ENCODE results near the gene INPP4A.

INPP4A gene

GRCh38 chr2:98484121-98484557 lies 39.5 kb downstream of the INPP4A start:
- peaks cover 45% of the 10 kb centered on the region for H4K20me1 ChIP-seq (ENCODE audit: insufficient read depth, low read length)

GRCh38 chr2:98484652-98485452 lies 40.2 kb downstream of the INPP4A start:
- no peak overlapping the region for H3K9ac ChIP-seq (ENCODE audit: low read length)
- H3K4me1 ChIP-seq (ENCODE audit: low read length) = peaks cover 47% of the 10 kb centered on the region
- H3K27ac ChIP-seq (ENCODE audit: low read length) = no peak overlapping the region
- 0 out of 2 replicates have a peak overlapping the region, but pooled peaks have one; percentile 18 for H3K4me2 ChIP-seq (ENCODE audit: low read length)
- no peaks in the 10 kb centered on the region; the same call in 1 of the 2 replicates for H3K27me3 ChIP-seq (ENCODE audit: low read depth, low read length)
- no peaks in the 10 kb centered on the region for H3K9me3 ChIP-seq (ENCODE audit: insufficient read depth, low read length)
- H3K36me3 ChIP-seq (replicated peaks; ENCODE audit: low read depth, low read length) = no peaks in the 10 kb centered on the region
- H3K79me2 ChIP-seq (ENCODE audit: low read length) = peaks cover 32% of the 10 kb centered on the region
- H2AFZ ChIP-seq (ENCODE audit: low read depth, low read length) = no peak overlapping the region
- TF ChIP-seq, protein P1, sequence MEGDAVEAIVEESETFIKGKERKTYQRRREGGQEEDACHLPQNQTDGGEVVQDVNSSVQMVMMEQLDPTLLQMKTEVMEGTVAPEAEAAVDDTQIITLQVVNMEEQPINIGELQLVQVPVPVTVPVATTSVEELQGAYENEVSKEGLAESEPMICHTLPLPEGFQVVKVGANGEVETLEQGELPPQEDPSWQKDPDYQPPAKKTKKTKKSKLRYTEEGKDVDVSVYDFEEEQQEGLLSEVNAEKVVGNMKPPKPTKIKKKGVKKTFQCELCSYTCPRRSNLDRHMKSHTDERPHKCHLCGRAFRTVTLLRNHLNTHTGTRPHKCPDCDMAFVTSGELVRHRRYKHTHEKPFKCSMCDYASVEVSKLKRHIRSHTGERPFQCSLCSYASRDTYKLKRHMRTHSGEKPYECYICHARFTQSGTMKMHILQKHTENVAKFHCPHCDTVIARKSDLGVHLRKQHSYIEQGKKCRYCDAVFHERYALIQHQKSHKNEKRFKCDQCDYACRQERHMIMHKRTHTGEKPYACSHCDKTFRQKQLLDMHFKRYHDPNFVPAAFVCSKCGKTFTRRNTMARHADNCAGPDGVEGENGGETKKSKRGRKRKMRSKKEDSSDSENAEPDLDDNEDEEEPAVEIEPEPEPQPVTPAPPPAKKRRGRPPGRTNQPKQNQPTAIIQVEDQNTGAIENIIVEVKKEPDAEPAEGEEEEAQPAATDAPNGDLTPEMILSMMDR (IDR thresholded peaks at IDR 0.05; ENCODE audit: low read depth, low read length) = no peak
- no peak for TF ChIP-seq EZH2phosphoT487 (IDR thresholded peaks at IDR 0.05; ENCODE audit: low read depth)
- peaks cover 37% of the 10 kb centered on the region; the same call in 1 of the 2 replicates for H4K20me1 ChIP-seq (ENCODE audit: insufficient read depth, low read length)
- H3K4me3 ChIP-seq (ENCODE audit: low read length) = no peak overlapping the region

More at GRCh38 chr2:98484121-98484557, 39.5 kb downstream of the INPP4A start:
- H3K27me3 ChIP-seq (ENCODE audit: low read depth, low read length) = peaks cover 4% of the 10 kb centered on the region
- no peak for TF ChIP-seq EZH2phosphoT487 (IDR thresholded peaks at IDR 0.05; ENCODE audit: low read depth)
- TF ChIP-seq, protein P1 (IDR thresholded peaks at IDR 0.05; ENCODE audit: low read depth, low read length) = no peak
- H2AFZ ChIP-seq (ENCODE audit: low read depth, low read length) = no peak overlapping the region
- peaks cover 54% of the 10 kb centered on the region for H3K4me1 ChIP-seq (ENCODE audit: low read length)
- H3K36me3 ChIP-seq (replicated peaks; ENCODE audit: low read depth, low read length) = no peaks in the 10 kb centered on the region
- H3K4me3 ChIP-seq (ENCODE audit: low read length) = no peak overlapping the region
- no peaks in the 10 kb centered on the region for H3K9me3 ChIP-seq (ENCODE audit: insufficient read depth, low read length)
- H3K4me2 ChIP-seq (ENCODE audit: low read length) = no peak overlapping the region
- H3K79me2 ChIP-seq (ENCODE audit: low read length) = peaks cover 32% of the 10 kb centered on the region
- no peak overlapping the region for H3K9ac ChIP-seq (ENCODE audit: low read length)
- H3K27ac ChIP-seq (ENCODE audit: low read length) = no peak overlapping the region

DNA sequence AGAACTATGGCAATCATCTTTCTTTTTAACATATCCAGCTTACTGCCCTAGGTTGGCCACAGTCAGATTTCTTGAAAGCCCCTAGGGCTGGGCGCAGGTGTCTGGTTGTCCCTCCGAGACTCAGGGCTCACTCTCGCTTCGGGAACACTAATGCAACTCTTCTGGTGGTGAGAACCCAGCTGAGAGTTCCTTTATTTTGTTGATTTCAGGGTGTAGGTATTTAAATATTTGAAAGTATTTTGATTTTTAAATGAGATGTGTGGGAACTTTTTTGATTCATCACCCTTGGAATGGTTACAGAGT lies 40.7 kb downstream of the INPP4A start:
- Histone ChIP-seq H3K36me3 (replicated peaks; ENCODE audit: low read depth, low read length) (no peaks in the 10 kb centered on the region), H3K4me2 (ENCODE audit: low read length) (0 out of 2 replicates have a peak overlapping the region, but pooled peaks have one; percentile 18), H3K4me1 (ENCODE audit: low read length) (peaks cover 44% of the 10 kb centered on the region), H2AFZ (ENCODE audit: low read depth, low read length) (no peak overlapping the region), H3K27ac (ENCODE audit: low read length) (no peak overlapping the region), H3K9ac (ENCODE audit: low read length) (no peak overlapping the region), H4K20me1 (ENCODE audit: insufficient read depth, low read length) (peaks cover 32% of the 10 kb centered on the region; the same call in 1 of the 2 replicates), H3K79me2 (ENCODE audit: low read length) (peaks cover 32% of the 10 kb centered on the region), H3K27me3 (ENCODE audit: low read depth, low read length) (no peaks in the 10 kb centered on the region; the same call in 1 of the 2 replicates), H3K9me3 (ENCODE audit: insufficient read depth, low read length) (no peaks in the 10 kb centered on the region), H3K4me3 (ENCODE audit: low read length) (no peak overlapping the region)
- no peak for TF ChIP-seq EZH2phosphoT487 (IDR thresholded peaks at IDR 0.05; ENCODE audit: low read depth)
- TF ChIP-seq, protein P1 (IDR thresholded peaks at IDR 0.05; ENCODE audit: low read depth, low read length) = no peak

- H2AFZ ChIP-seq (ENCODE audit: low read depth, low read length) = no peak overlapping the region
- no peaks in the 10 kb centered on the region for H3K9me3 ChIP-seq (ENCODE audit: insufficient read depth, low read length)
- no peaks in the 10 kb centered on the region for H3K36me3 ChIP-seq (replicated peaks; ENCODE audit: low read depth, low read length)
- H3K9ac ChIP-seq (ENCODE audit: low read length) = no peak overlapping the region
- no peak for TF ChIP-seq EZH2phosphoT487 (IDR thresholded peaks at IDR 0.05; ENCODE audit: low read depth)
- TF ChIP-seq, protein P1 (IDR thresholded peaks at IDR 0.05; ENCODE audit: low read depth, low read length) = no peak
- H3K79me2 ChIP-seq (ENCODE audit: low read length) = peaks cover 32% of the 10 kb centered on the region
- H4K20me1 ChIP-seq (ENCODE audit: insufficient read depth, low read length) = peaks cover 22% of the 10 kb centered on the region; the same call in 1 of the 2 replicates
- peaks cover 44% of the 10 kb centered on the region for H3K4me1 ChIP-seq (ENCODE audit: low read length)
- no peak overlapping the region for H3K4me3 ChIP-seq (ENCODE audit: low read length)
- no peaks in the 10 kb centered on the region; the same call in 1 of the 2 replicates for H3K27me3 ChIP-seq (ENCODE audit: low read depth, low read length)
- H3K27ac ChIP-seq (ENCODE audit: low read length) = no peak overlapping the region
- H3K4me2 ChIP-seq (ENCODE audit: low read length) = no peak overlapping the region
Observed at GRCh38 chr2:98486374-98486981, 41.8 kb downstream of the INPP4A start.

Measured in OCI-LY3 (cell line).